GM21367 (cell line): ENCODE measurements around the gene ENTREP3.
"Not testable (repeated sequence)": the region's sequence is repeated elsewhere in the genome, so short reads cannot be mapped to it uniquely, and the experiment has no call there.

Experiments
- ATAC-seq: cut with Tn5 transposase; IDR thresholded peaks from one replicate; pipeline ENCODE4 v1.9.1; 2021; ENCODE audit not compliant: unreplicated experiment

Gene ENTREP3, protein sequence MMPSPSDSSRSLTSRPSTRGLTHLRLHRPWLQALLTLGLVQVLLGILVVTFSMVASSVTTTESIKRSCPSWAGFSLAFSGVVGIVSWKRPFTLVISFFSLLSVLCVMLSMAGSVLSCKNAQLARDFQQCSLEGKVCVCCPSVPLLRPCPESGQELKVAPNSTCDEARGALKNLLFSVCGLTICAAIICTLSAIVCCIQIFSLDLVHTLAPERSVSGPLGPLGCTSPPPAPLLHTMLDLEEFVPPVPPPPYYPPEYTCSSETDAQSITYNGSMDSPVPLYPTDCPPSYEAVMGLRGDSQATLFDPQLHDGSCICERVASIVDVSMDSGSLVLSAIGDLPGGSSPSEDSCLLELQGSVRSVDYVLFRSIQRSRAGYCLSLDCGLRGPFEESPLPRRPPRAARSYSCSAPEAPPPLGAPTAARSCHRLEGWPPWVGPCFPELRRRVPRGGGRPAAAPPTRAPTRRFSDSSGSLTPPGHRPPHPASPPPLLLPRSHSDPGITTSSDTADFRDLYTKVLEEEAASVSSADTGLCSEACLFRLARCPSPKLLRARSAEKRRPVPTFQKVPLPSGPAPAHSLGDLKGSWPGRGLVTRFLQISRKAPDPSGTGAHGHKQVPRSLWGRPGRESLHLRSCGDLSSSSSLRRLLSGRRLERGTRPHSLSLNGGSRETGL

GRCh38 chr1:155255243-155256007, at the start of gene ENTREP3:
Gene ENTREP3, minus strand, starts transcription at chr1:155255483. Its CDS starts 606 bp downstream, at chr1:155254877.
- ATAC-seq: no peak

DNA sequence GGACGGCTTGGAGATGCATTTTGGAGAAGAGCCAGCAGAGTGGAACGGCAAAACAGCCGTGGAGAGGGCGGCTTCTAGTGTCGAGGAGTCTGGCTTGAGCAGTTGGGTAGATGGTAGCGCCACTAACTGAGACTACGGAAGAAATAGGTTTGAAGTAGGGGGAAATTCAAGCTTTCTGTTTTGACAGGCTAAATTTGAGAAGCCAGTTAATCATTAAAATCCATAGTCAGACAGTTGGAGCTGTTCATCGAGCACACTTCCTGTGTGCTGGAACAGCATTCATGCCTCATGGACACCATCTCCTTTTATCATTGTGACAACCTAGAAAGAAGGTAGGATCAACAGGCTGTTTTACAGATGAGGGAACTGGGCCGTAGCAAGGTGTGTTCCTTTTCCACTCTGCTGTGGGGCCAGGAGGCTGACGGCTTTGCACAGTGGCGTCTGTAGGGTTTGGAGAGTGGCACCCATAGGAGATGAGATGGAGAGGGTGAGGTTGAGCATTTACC, 49.3 kb upstream of the ENTREP3 start:
- ATAC-seq: no peak

- ATAC-seq: no peak
Measured at GRCh38 chr1:155301342-155301841, 46.1 kb upstream of the ENTREP3 start, which contains the start of gene PKLR. Gene PKLR, minus strand, starts transcription at chr1:155301438. Its CDS starts 43 bp downstream, at chr1:155301395.

- ATAC-seq: no peak
Measured at GRCh38 chr1:155300553-155301329, 45.5 kb upstream of the ENTREP3 start.

GRCh38 chr1:155300024-155300423, 44.7 kb upstream of the ENTREP3 start:
- ATAC-seq: no peak

GRCh38 chr1:155297384-155297783, 42.1 kb upstream of the ENTREP3 start:
- ATAC-seq: no peak

GRCh38 chr1:155296661-155297060, 41.4 kb upstream of the ENTREP3 start:
- no peak for ATAC-seq

- ATAC-seq: no peak
Measured at GRCh38 chr1:155295942-155296267, 40.6 kb upstream of the ENTREP3 start.

GRCh38 chr1:155295183-155295941, 40.1 kb upstream of the ENTREP3 start:
- no peak for ATAC-seq

- ATAC-seq: no peak
Measured at GRCh38 chr1:155294520-155295182, 39.4 kb upstream of the ENTREP3 start.

GRCh38 chr1:155293086-155293749, 37.9 kb upstream of the ENTREP3 start:
- ATAC-seq: no peak

- not testable (repeated sequence) for ATAC-seq
Measured at GRCh38 chr1:155291006-155291405, 35.7 kb upstream of the ENTREP3 start.

DNA sequence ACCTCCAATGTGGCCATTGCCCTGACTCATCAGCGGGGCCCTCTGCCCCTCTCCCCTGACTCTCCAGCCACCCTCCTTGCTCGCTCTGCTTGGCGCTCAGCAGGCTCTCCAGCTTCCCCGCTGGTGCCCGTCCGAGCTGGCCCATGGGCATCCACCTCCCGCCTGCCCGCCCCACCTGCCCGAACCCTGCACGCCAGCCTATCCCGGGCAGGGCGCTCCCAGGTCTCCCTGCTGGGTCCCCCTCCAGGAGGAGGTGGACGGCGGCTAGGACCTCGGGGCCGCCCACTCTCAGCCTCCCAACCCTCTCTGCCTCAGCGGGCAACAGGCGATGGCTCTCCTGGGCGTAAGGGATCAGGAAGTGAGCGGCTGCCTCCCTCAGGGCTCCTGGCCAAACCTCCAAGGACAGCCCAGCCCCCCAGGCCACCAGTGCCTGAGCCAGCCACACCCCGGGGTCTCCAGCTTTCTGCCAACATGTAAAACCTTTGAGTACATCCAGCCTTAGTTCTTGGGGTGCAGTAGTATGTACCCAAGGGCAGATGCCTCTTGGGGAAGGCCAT, 32.8 kb upstream of the ENTREP3 start:
- ATAC-seq: no peak

DNA sequence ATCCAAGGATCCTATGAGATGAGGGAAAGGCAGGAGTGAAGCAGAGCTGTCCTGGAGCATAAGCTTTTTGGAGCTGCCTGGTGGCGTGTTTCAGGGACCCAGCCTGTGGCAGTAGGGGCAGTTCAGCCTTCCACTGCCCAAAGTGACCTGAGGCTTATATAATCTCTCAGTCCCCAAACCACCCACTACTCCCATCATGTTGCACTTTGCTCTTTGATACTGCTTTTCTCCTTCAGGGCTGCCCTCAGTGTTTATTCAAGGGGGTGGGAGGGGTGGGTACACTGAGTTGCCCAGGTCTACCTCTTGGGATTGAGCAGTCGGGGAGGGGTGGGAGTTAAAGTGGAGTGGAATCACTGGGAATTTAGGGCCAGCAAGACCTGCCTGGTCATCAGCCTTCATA, 31.3 kb upstream of the ENTREP3 start:
- ATAC-seq: no peak

DNA sequence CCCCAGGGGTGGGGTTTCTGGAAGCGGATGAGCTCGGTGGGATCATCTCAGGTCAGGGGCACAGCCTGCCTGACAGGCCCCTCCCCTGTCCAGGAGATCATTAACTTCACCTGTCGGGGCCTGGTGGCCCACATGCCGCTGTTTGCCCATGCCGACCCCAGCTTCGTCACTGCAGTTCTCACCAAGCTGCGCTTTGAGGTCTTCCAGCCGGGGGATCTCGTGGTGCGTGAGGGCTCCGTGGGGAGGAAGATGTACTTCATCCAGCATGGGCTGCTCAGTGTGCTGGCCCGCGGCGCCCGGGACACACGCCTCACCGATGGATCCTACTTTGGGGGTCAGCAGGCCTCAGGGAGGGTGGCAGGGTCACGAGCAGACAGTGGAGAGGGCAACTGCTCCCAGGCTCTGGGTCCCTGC, 30.4 kb upstream of the ENTREP3 start:
- no peak for ATAC-seq

DNA sequence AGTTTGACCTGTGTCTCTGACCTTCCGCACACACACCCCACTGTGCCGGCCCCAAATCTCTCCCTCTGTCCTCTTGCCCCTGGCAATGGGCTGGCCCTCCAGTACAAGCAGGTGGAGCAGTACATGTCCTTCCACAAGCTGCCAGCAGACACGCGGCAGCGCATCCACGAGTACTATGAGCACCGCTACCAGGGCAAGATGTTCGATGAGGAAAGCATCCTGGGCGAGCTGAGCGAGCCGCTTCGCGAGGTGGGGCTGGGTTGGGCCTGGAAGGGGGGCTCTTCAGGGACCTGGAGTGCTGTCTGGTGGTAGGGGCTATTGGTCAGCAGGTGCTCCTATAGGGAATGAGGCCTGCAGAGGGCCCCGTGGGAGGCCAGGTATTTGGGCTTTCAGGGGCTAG, 29.8 kb upstream of the ENTREP3 start:
- ATAC-seq: no peak

GRCh38 chr1:155284476-155284875, 29.2 kb upstream of the ENTREP3 start:
- ATAC-seq: no peak

- no peak for ATAC-seq
Measured at GRCh38 chr1:155282488-155283091, 27.3 kb upstream of the ENTREP3 start.
